ENCODE results near the gene YPEL5. TPM values are rescaled to one million over a fixed set of nuclear protein-coding genes. Genes with fewer than 3 reads are reported as not detected.

The YPEL5 gene
- total RNA-seq, 1 donor from 2014 or later, result 57.4 TPM

- POLR2A ChIA-PET, result interaction anchor here (4.5 kb wide), 1 partner anchor 24 kb away, joined by 40 read pairs; the partner anchor contains the start of gene LBH
- Mint-ChIP-seq H3K4me1 (peaks cover 18% of the 10 kb centered on the region), H3K36me3 (ENCODE audit: low read depth) (no peaks in the 10 kb centered on the region), H3K27ac (no peak overlapping the region), H3K27me3 (no peaks in the 10 kb centered on the region), H3K4me3 (no peak overlapping the region), H3K9me3 (no peaks in the 10 kb centered on the region)
- CTCF ChIA-PET, result interaction anchor here (0.8 to 12.3 kb wide), 8 partner anchors 21 to 502 kb away, joined by 3 to 275 read pairs (median 52); partner anchors contain the start of gene LBH
- intact Hi-C loops (cut with micrococcal nuclease), result loop anchor here (5.0 kb wide), 1 partner anchor 376 kb away; no protein-coding TSS in a partner anchor
- ATAC-seq (ENCODE audit: low read depth), result no peak
- TF ChIP-seq CTCF (IDR thresholded peaks at IDR 0.05), result no peak
- no peak for DNase-seq
Measured at GRCh38 chr2:30206461-30207430, 59.9 kb downstream of the YPEL5 start.

- Mint-ChIP-seq H3K9me3 (no peaks in the 10 kb centered on the region), H3K36me3 (ENCODE audit: low read depth) (no peaks in the 10 kb centered on the region), H3K27ac (peak overlapping the region; percentile 20), H3K27me3 (no peaks in the 10 kb centered on the region), H3K4me1 (peaks cover 18% of the 10 kb centered on the region), H3K4me3 (no peak overlapping the region)
- TF ChIP-seq CTCF (IDR thresholded peaks at IDR 0.05), result peak; percentile 82
- ChIA-PET POLR2A (interaction anchor here (0.6 to 4.5 kb wide), 9 partner anchors 16 to 501 kb away, joined by 3 to 40 read pairs (median 5); partner anchors contain the start of gene LBH), CTCF (interaction anchor here (0.6 to 12.3 kb wide), 46 partner anchors 9 to 501 kb away, joined by 3 to 275 read pairs (median 4); partner anchors contain the start of gene LBH)
- ATAC-seq (ENCODE audit: low read depth) (peak; percentile 62), DNase-seq (no peak)
- intact Hi-C loops (cut with micrococcal nuclease), result loop anchor here (1.0 to 5.0 kb wide), 8 partner anchors 15 to 503 kb away; partner anchors contain the start of gene LBH
Measured at GRCh38 chr2:30208453-30208852, 61.6 kb downstream of the YPEL5 start.

GRCh38 chr2:30209227-30209626 is 62.4 kb downstream of the YPEL5 start:
- ATAC-seq (ENCODE audit: low read depth), result no peak
- Mint-ChIP-seq H3K27me3 (no peaks in the 10 kb centered on the region), H3K4me3 (no peak overlapping the region), H3K9me3 (no peaks in the 10 kb centered on the region), H3K36me3 (ENCODE audit: low read depth) (no peaks in the 10 kb centered on the region), H3K4me1 (peaks cover 18% of the 10 kb centered on the region), H3K27ac (peak overlapping the region; percentile 59)
- intact Hi-C loops (cut with micrococcal nuclease), result loop anchor here (2.0 to 5.0 kb wide), 2 partner anchors 22 to 373 kb away; partner anchors contain the start of gene LBH
- CTCF ChIA-PET, result interaction anchor here (0.7 to 12.3 kb wide), 37 partner anchors 8 to 500 kb away, joined by 3 to 275 read pairs (median 5); partner anchors contain the start of gene LBH
- no peak for TF ChIP-seq CTCF (IDR thresholded peaks at IDR 0.05)
- no peak for DNase-seq
- POLR2A ChIA-PET, result interaction anchor here (0.5 to 4.5 kb wide), 11 partner anchors 15 to 500 kb away, joined by 3 to 40 read pairs (median 5); partner anchors contain the start of gene LBH

Other genes starting within 250 kb of the YPEL5 start
- not detected in 2 replicates for gene ALK, start 225.4 kb upstream of the YPEL5 start, total RNA-seq
- 120 and 131 TPM in 2 replicates for gene LBH, start 84.5 kb downstream of the YPEL5 start, total RNA-seq